Uterus (tissue), 4 donors: Measurements from ENCODE around the gene THRSP. TPM values are rescaled to one million over a fixed set of nuclear protein-coding genes. Genes with fewer than 3 reads are reported as not detected.
"Not testable (repeated sequence)": the region's sequence is repeated elsewhere in the genome, so short reads cannot be mapped to it uniquely, and the experiment has no call there.

ENCODE experiments used
- DNase-seq, 2 donors: peaks; one replicate each; pipeline ENCODE4 v3.0.0-alpha.2; 2019 to 2020
- H3K27ac ChIP-seq, 2 donors: fragments of 200-600 bp; sonication (generic); 1 replicate in 1 of 2; 2 replicates in 1 of 2; pipeline ENCODE4 v1.5.1; 2016 to 2018
- H3K27me3 ChIP-seq, 2 donors: fragments of 200-600 bp; sonication (generic); one replicate each; pipeline ENCODE4 v1.5.1; 2018 to 2019; ENCODE audit warnings: control low read depth in 1 of 2
- H3K36me3 ChIP-seq, 2 donors: fragments of 200-600 bp; sonication (generic); one replicate each; pipeline ENCODE4 v1.5.1; 2019; ENCODE audit warnings: control low read depth in 1 of 2
- H3K4me1 ChIP-seq, 2 donors: fragments of 200-600 bp; sonication (generic); one replicate each; pipeline ENCODE4 v1.5.1; 2018 to 2019; ENCODE audit warnings: control low read depth in 1 of 2
- H3K4me3 ChIP-seq, 2 donors: fragments of 200-600 bp; sonication (generic); 1 replicate in 1 of 2; 2 replicates in 1 of 2; pipeline ENCODE4 v1.5.1; 2018 to 2019; ENCODE audit warnings: mild to moderate bottlenecking in 1 of 2
- H3K9me3 ChIP-seq, 2 donors: fragments of 200-600 bp; sonication (generic); one replicate each; pipeline ENCODE4 v1.5.1; 2019; ENCODE audit warnings: control low read depth in 1 of 2
- POLR2A ChIP-seq, 2 donors: fragments of 450-650 bp; IDR thresholded peaks; one replicate each; pipeline ENCODE4 v1.6.1; 2016; ENCODE audit warnings: antibody characterized with exemption in 2 of 2, mild to moderate bottlenecking in 1 of 2, moderate library complexity in 1 of 2
- intact Hi-C: fragments of 100-400 bp; cut with DNase I; formaldehyde crosslinking; loops from one replicate; pipeline ENCODE4 v1.15.1; 2023; ENCODE audit warnings: low total_unique reads
- total RNA-seq, 4 donors: library from RNA; depleted of rRNA in 3 of 4; stranded (reverse); fragments of >200 nt in 3 of 4; gene quantifications; one replicate each; pipeline versions ENCODE4 v1.1.0 to v1.2.4, GENCODE V29; 2014 to 2023
- TF ChIP-seq, protein P1 (sequence below), 4 experiments: fragments of 200-600 bp in 2 of 4; fragments of 450-650 bp in 2 of 4; sonication (generic) in 2 of 4; IDR thresholded peaks; one replicate each; pipeline ENCODE4 v1.5.1; 2016 to 2019; ENCODE audit warnings: antibody characterized with exemption in 4 of 4, mild to moderate bottlenecking in 2 of 4, moderate library complexity in 1 of 4
- donor health status: DM: yes; HTN: yes; CAD: no.

THRSP gene
- total RNA-seq, 4 donors from 2014 or later, result not detected

DNA sequence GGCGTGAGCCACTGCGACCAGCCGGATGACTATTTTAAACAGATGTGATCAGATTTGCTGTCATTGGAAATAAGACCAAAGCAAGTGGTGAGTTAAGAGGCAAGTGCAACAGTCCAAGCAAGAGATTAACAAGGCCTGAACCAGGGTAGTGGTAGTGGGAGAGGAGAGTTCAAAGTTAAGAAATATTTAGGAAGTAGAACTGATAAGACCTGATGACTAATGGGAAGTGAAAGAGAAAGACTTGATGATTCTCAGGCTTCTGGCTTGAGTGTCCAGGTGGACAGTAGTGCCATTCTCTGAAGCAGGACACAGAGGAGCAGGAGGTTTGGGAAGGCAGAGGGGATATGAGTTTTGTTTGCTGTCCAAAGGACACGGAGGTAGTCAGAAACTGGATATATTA, 8.8 kb downstream of the THRSP start:
- H3K4me1 ChIP-seq, result no peaks in the 10 kb centered on the region
- no peak for DNase-seq
- H3K27me3 ChIP-seq, result no peaks in the 10 kb centered on the region
- H3K4me3 ChIP-seq, result no peak overlapping the region
- no peak overlapping the region for H3K27ac ChIP-seq
- intact Hi-C loops, result no loop called here
- H3K9me3 ChIP-seq, result no peaks in the 10 kb centered on the region
- H3K36me3 ChIP-seq, result no peaks in the 10 kb centered on the region
- TF ChIP-seq, protein P1, sequence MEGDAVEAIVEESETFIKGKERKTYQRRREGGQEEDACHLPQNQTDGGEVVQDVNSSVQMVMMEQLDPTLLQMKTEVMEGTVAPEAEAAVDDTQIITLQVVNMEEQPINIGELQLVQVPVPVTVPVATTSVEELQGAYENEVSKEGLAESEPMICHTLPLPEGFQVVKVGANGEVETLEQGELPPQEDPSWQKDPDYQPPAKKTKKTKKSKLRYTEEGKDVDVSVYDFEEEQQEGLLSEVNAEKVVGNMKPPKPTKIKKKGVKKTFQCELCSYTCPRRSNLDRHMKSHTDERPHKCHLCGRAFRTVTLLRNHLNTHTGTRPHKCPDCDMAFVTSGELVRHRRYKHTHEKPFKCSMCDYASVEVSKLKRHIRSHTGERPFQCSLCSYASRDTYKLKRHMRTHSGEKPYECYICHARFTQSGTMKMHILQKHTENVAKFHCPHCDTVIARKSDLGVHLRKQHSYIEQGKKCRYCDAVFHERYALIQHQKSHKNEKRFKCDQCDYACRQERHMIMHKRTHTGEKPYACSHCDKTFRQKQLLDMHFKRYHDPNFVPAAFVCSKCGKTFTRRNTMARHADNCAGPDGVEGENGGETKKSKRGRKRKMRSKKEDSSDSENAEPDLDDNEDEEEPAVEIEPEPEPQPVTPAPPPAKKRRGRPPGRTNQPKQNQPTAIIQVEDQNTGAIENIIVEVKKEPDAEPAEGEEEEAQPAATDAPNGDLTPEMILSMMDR (IDR thresholded peaks at IDR 0.05), result no peak
- TF ChIP-seq POLR2A (IDR thresholded peaks at IDR 0.05), result no peak

DNA sequence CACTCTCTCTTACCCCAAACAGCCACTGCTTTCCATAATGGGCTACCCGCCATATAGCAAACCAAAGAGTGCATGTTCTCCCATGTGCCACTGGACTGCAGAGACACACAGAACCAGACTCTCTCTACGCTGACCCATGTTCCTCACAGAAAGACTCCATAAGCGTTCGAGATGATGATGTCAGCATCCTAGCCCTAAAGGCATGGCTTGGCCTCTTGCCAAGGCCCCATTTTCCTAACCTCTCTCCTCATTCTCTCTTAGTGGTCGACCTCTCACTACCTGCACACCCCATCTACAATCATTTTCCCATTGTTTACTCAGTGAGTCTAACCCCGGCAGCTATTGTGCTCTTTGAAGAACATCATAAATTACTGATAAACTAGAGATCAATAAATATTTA, 11.1 kb downstream of the THRSP start:
- no peaks in the 10 kb centered on the region for H3K27me3 ChIP-seq
- DNase-seq, result no peak
- no peaks in the 10 kb centered on the region for H3K36me3 ChIP-seq
- no peak overlapping the region for H3K27ac ChIP-seq
- H3K4me1 ChIP-seq, result no peaks in the 10 kb centered on the region
- no peak overlapping the region for H3K4me3 ChIP-seq
- TF ChIP-seq, protein P1 (IDR thresholded peaks at IDR 0.05), result no peak
- no peak for TF ChIP-seq POLR2A (IDR thresholded peaks at IDR 0.05)
- intact Hi-C loops, result no loop called here
- no peaks in the 10 kb centered on the region for H3K9me3 ChIP-seq

DNA sequence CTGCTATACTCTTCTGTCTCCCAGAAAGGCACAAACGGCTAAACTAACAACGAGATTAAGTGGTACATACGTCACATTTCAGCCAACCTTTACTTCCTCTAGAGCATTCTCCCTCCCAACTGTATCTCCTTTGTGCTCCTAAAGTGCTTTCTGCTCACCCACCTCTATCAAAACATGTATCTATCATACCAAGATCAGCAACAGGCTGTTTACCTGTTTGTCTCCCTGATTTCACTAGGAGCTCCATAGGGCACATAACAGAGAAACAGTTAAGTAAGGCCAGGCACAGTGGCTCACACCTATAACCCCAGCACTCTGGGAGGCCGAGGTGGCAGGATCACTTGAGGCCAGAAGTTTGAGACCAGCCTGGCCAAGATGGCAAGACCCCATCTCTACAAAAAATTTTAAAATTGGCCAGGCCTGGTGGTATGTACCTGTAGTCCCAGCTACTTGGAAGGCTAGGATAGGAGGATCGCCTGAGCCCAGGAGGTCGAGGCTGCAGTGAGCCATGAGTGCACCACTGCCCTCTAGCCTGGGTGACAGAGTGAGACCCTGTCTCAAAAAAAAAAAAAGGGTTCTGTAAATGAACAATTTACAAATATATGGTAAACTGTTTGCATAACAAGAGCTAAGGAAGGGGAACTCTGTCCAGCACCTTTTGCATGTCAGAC, 13.2 kb downstream of the THRSP start:
- Histone ChIP-seq H3K9me3 (no peaks in the 10 kb centered on the region), H3K4me3 (no peak overlapping the region), H3K36me3 (no peaks in the 10 kb centered on the region), H3K27ac (no peak overlapping the region), H3K4me1 (no peaks in the 10 kb centered on the region), H3K27me3 (no peaks in the 10 kb centered on the region)
- intact Hi-C loops, result no loop called here
- TF ChIP-seq POLR2A (IDR thresholded peaks at IDR 0.05), result no peak
- TF ChIP-seq, protein P1 (IDR thresholded peaks at IDR 0.05), result no peak
- DNase-seq, result no peak

DNA sequence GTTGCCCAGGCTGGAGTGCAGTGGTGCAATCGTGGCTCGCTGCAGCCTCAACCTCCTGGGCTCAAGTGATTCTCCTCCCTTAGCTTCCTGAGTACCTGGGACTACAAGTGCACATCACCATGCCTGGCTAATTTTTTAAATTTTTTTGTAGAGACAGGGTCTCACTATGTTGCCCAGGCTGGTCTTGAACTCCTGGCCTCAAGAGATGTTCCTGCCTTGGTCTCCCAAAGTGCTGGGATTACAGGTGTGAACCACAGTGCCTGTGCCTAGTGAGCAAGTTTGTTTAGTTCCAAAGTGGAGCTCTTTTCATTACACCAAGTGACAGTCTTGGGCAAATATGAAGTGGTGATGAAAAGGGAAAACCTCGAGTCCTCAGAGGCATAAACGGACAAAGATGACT, 13.9 kb downstream of the THRSP start:
- H3K4me1 ChIP-seq, H3K4me3 ChIP-seq, H3K27ac ChIP-seq, DNase-seq, H3K36me3 ChIP-seq, intact Hi-C loops, H3K9me3 ChIP-seq, H3K27me3 ChIP-seq: not testable (repeated sequence)

DNA sequence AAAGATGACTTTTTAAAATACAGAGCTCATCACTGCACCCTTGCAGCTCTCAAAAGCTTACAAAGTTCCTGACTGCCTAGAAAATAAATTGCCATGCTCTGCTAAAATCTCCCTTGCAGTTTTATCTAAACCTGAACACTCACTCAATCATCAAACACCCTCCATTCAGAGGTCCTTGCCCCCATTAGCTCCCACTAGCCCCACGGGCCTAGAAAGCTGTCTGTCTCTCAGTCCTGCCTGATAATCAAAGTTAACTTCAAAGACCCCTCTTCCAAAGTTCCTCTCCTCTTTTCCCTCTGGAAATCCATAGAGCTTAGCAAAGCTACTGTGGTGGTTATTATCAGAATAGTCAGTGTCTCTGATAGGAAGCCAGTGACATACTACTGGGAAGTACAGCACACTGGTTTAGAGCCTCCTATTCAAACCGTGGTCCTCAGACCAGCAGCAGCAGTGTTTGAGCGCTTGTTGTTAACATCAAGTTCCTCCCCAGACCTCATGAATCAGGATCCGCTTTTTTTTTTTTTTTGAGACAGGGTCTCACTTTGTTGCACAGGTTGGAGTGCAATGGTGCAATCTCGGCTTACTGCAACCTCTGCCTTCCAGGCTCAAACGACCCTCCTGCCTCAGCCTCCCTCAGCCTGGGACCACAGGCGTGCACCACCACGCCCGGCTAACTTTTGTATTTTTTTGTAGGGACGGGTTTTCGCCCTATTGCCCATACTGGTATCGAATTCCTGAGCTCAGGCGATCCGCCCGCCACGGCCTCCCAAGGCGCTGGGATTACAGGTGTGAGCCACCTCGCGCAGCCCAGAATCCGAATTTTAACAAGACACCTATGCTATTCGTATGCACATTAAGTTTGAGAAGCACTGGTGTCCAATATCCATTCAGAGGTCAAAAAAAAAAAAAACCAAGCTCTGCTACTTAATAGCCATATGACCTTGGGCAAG, 14.8 kb downstream of the THRSP start:
- no peaks in the 10 kb centered on the region for H3K4me1 ChIP-seq
- H3K27me3 ChIP-seq, result no peaks in the 10 kb centered on the region
- no peak for DNase-seq
- H3K9me3 ChIP-seq, result no peaks in the 10 kb centered on the region
- intact Hi-C loops, result no loop called here
- H3K27ac ChIP-seq, result peak overlapping the region; percentile 85 to 88
- TF ChIP-seq, protein P1 (IDR thresholded peaks at IDR 0.05), result no peak
- TF ChIP-seq POLR2A (IDR thresholded peaks at IDR 0.05), result no peak
- H3K4me3 ChIP-seq, result peak overlapping the region; percentile 91 to 92
- H3K36me3 ChIP-seq, result no peaks in the 10 kb centered on the region
